HG02885 (cell line): Measurements from ENCODE around the gene NHERF2.
A peak's percentile ranks its signal among the peaks of the same experiment; 100 is the strongest.
"Not testable (repeated sequence)": the region's sequence is repeated elsewhere in the genome, so short reads cannot be mapped to it uniquely, and the experiment has no call there.

Experiments used
- ATAC-seq: cut with Tn5 transposase; IDR thresholded peaks from one replicate; pipeline ENCODE4 v1.9.1; 2021; ENCODE audit warnings: mild to moderate bottlenecking; ENCODE audit not compliant: unreplicated experiment, poor library complexity

Gene NHERF2

GRCh38 chr16:2004795-2005517, 21.7 kb upstream of the NHERF2 start:
- no peak for ATAC-seq

GRCh38 chr16:2005646-2006045, 21.1 kb upstream of the NHERF2 start:
- ATAC-seq: no peak

- no peak for ATAC-seq
Observed at GRCh38 chr16:2006317-2006716, 20.4 kb upstream of the NHERF2 start.

- no peak for ATAC-seq
Observed at GRCh38 chr16:2007081-2007836, 19.4 kb upstream of the NHERF2 start.

- no peak for ATAC-seq
Observed at GRCh38 chr16:2008009-2008526, 18.6 kb upstream of the NHERF2 start.

DNA sequence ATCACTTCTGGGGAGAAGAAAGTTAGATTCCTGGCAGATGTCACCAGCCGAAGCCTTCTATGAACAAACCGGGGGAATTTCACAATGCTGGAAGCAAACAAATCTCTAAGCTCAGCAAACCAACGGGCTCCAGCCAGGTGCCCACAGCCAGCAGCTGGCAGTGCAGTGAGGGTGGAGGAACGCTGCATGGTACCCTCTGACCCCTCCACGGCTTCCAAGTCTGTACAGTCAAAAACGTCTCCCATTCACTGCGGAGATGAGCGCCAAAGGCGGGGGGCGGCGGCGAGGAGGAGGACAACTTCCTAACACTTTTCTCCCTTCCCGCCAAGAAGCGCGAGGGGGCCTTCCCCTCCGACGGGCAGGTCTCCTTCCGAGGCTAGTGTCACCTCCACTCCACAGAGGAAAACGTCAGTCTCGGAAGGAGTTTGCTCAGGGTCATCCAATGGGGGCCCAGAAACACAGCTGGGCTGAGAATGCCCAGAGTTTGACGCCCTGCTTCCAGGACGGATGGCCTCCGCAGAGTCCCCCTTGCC, 18.0 kb upstream of the NHERF2 start:
- peak; percentile 3 for ATAC-seq

- ATAC-seq: peak; percentile 40
Observed at GRCh38 chr16:2009164-2009711, 17.5 kb upstream of the NHERF2 start.

GRCh38 chr16:2009791-2010510, 16.8 kb upstream of the NHERF2 start, which contains the start of gene ZNF598:
Gene ZNF598 (minus strand): TSS chr16:2009821.
- ATAC-seq: peak; percentile 91

- not testable (repeated sequence) for ATAC-seq
Observed at GRCh38 chr16:2011726-2012125, 15.0 kb upstream of the NHERF2 start.

DNA sequence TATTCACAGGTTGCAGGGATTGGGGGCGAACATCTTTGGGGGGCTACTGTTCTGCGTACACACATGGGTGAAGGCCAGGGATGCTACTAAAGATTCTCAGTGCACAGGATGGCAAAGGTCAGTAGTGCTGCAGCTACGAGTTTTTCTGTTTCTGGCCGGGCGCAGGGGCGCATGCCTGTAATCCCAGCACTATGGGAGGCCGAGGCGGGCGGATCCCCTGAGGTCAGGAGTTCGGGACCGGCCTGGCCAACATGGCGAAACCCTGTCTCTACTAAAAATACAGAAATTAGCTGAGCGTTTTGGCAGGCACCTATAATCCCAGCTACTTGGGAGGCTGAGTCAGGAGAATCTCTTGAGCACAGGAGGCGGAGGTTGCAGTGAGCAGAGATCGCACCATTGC, 13.2 kb upstream of the NHERF2 start:
- ATAC-seq: no peak

DNA sequence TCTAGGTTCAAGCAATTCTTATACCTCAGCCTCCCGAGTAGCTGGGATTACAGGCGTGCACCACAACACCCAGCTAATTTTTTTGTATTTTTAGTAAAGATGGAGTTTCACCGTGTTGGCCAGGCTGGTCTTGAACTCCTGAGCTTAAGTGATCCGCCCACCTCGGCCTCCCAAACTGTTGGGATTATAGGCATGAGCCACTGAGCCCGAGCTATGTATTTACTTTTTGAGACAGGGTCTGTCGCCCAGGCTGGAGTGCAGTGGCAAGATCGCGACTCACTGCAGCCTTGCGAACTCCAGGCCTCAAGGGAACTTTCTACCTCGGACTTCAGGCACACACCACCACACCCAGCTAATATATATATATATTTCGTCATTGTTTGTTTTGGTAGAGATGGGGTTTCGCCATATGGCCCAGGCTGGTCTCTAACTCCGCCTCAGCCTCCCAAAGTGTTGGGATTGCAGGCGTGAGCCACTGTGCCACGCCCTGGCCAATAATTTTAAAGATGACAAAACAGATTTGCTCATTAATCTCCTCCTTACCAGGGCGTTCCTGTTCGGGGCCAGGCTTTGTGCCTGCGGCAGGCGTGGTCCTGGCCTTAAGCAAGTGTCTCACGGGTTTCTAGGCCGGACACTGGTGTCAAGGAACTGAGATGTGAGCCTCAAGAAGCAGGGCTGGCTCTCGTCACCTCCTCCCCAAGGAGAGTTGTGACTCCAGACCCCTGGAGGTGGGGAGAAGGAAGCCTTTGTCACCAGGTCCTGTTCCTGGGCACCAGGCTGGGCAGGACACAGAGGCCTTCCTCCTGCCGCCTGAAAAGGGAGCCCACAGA, 11.4 kb upstream of the NHERF2 start:
- no peak for ATAC-seq

GRCh38 chr16:2015947-2016208, 10.8 kb upstream of the NHERF2 start:
- no peak for ATAC-seq

- ATAC-seq: no peak
Observed at GRCh38 chr16:2016407-2016922, 10.2 kb upstream of the NHERF2 start.

DNA sequence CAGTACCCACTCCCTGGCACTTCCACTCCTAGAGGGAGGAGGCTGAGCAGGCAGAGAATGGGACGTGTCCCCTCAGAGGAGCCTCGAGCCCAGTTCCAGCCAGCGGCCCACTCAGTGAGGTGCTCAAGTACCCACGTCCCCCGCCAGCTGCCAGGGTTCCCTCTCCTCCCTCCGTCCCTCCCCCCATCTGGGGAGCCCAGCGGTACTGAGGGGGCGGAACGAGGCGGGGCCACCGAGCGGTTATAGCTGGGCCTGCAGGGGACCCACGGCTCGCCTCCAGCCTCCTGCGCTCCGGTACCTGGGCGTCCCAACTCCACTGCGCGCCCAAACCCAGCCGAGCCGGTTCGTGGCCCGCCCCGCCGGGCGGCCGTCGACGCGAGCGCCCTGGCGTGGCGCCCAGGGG, 7.2 kb upstream of the NHERF2 start, which contains the start of gene NPW:
TSS of gene NPW (plus strand) at position 268 of the 403 bp plus-strand sequence.
- no peak for ATAC-seq

GRCh38 chr16:2019921-2020831, 6.5 kb upstream of the NHERF2 start:
- no peak for ATAC-seq

DNA sequence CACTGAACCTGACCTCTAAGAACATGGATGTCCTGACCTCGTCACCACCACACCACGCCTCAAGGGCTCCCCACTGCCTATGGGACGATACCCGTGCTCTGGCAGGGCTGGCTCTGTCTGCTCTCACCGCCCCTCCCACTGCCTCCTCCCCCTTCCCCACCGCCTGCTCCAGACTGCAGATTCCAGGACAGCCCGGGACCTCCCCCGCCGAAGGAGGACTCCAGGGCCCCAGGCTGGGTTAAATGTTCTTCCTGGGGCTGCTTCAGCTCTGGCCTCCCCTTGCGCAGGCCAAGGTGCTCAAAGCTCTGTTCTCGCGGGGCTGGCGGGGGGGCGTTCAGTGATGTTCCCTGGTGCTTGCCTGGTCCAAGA, 4.0 kb upstream of the NHERF2 start:
- ATAC-seq: no peak

- peak; percentile 84 for ATAC-seq
Observed at GRCh38 chr16:2023092-2024031, 3.3 kb upstream of the NHERF2 start.
